Ammon's horn (tissue), 1 donor: ENCODE results near the gene B9D2.

ENCODE experiments used
- DNase-seq: peaks from one replicate; pipeline ENCODE4 v3.0.0-alpha.2; 2016; ENCODE audit warnings: low spot score

B9D2 gene

DNA sequence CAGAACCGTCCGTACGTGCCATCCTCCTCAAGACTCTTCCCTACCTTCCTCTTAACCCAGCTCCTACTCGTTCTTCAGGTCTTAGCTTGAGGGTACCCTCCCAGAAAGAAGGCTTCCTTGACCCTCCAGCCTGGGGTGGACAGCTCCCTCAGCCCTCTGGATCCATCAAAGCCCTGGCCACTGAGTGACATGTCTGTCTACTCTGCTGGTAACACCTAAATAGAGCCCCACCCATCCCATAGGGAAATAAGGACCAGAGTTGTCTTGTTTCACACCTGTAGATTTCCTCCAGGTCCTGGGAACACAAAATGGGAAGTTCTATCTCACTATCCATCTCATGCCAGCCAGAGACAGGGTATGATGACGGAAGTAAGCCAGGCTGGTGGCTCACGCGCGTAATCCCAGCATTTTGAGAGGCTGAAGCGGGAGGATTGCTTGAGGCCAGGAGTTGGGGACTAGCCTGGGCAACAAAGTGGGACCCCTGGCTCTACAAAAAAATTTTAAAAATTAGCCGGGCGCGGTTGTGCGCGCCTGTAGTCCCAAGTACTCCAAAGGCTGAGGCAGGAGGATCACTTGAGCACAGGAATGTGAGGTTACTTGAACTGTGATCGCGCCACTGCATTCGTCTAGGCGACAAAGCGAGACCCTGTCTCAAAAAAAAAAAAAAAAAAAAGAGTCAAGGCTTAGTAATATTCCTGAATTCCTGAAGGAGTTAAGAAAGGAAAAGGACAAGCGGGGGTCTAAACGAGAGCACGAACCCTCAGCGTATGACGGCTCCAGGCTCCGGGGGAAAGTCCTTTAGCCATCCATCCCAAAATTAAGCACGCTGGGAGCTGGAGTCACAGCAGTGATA, 54.5 kb downstream of the B9D2 start:
- DNase-seq, result peak; percentile 21

DNA sequence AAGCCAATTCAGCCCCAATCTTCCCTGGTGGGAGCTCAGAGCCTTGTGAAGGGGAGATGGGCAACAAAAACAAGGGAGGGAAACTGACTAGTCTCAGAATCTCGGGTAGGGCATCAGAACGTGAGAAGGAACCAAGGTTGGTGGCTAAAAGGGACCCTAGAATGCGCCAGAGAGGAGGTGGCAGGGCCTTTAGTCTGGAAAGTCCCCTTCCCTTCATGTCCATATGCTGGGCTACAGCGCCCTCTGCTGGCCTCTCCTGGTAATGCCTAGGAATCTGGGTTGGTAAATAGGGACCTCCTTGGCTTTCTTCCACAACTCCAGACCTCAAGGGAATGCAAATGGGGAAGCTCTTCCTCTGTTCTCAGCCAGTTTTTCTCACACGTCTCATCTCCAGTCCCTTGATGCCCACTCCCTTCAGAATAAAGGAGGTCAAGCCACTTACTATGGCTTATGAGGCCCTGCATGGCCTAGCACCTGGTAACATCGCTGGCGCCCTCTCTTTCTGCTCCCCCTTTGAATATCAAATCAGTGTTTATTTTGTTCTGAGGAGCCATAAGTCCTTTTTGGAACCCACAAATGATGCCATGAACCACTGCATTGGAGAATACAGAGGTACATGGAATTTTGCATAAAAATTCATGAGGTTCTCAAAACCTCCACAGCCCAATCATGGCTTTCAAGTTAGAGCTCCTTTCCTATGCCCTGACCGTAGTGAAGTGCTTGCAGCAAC, 55.3 kb downstream of the B9D2 start:
- peak; percentile 91 for DNase-seq

DNA sequence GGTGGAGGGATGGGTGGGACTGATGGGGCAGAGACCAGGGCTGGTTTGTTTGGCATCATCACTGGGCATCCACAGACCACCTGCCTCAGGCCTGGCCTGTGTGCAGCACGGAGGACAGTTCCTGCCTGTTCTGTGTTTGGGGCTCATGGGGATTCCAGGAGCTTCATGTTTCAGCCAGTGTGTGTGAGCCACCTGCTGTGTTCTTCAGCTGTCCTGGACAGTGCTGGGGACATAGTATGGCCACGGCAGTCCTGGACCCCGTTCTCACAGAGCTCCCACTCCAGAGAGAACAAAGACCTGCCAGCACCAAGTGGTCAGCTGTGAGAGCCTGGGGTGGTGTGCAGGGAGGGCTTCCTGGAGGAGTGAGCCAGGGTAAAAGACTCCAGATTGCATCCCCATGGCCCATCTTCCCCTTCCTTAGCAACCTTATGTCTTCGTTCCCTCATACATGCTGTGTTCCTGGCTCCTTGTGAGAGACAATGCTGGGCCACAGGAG, 55.9 kb downstream of the B9D2 start:
- no peak for DNase-seq

DNA sequence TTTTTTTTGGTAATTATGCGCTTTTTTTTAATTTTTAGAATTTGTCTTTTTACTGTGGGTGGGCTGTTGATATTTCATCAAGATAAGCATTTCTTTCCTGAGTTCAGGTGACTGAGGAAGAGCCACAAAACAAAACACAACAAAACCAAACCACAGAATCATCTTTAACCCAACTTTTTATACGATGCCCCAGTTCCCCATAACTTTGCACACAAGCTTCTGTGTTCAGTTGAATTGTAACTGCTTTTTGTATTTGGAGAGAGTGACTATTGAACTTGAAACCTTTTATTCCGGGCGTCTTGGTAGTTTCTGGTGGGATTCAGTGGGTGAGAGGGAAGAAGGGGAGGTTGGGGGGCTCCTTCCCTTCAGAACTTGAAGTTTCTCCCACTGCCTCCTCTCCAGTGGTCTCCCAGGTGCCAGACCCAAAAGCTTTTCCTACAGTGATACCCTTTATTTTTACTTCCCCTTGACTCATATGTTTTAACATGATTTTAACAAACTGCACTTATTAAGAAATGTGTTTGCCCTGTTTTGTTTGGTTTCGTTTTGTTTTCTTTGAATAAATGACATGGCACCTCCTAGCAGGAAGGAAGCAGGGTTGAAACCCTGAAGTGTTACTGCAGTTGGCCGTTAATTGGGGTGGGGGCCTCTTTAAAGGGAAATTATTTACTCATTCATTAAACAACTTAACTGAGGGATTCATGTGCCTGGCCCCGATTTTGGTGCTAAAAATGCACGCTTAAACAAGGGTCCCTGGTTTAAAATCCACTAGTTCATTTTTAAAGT, 56.7 kb downstream of the B9D2 start:
- no peak for DNase-seq

DNA sequence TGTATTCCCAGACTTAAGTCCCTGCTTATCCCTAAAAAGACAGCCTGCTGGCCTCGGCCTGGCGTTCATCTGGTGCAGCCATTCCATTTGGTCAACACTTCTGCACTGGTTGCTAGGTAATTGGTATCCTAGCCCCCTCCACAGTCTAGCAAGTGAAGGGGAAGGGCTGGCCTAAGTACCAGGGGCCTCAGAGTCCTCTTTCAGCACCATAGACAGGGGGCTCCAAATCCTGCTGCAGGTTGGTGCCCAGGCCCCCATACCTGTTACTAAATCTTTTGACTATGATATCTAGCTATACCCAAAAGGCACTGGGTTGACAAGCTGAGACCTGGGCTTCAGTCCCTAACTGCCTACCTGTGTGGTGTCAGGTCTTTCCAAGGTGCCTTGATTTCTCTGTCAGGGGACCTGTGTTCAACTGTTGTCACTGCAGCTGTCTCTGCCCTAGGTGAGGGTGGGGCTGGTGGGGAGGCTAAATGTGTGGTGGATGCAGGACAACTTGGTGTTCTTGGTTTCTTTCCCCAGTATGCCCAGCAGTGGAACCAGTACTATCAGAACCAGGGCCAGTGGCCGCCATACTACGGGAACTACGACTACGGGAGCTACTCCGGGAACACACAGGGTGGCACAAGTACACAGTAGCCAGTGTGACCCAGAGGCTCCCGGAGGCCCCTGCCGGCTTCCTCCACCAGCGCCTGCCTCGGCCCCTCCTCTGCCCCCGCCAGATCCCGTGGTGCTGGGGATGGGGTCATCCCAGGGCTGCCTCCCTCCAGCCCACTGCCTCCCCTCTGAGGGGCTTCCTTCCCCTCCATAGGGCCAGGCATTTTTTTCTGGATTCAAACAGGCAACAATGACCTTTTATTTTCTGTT, 57.8 kb downstream of the B9D2 start:
- DNase-seq, result no peak

DNA sequence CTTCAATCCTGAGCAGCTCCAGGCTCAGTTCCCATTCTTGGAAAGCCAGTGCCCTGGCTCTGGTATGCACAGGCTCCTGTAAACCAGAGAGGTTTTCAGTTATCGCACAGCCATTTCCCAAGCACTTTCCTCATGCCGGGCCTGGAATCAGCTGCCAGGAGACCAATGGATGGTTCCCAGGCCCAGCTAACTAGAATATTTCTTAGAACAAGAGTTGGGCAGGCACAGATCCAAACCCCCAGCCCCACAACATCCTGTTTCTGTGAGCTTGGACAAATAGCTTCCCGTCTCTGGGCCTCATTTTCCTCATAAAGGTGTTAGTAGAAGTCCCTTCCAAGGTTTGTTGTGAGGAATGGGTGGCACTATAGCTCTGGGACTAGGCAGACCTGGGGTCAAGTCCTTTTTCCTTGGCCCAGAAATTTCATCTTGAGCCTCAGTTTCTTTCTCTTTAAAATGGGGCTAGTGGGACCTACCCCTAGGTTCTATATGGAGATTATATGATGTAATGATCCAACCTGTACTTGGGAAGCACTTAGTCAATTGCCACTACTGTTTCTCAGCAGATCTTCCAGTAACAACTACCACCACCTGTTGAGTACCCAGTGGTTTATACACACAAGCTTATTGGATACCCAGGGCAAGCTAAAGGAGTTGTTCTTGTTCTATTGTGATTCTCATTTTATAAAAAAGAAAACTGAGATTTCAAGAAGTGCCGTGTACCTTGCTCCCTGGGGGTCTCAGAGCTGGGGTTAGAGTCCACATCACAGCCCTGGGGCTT, 59.1 kb downstream of the B9D2 start:
- DNase-seq, result no peak
